Right forelimb (tissue), 1 donor: ENCODE results near the gene YTHDF1.

ENCODE experiments used
- DNase-seq: peaks from one replicate; pipeline ENCODE4 v3.0.0-alpha.2; 2018

Gene YTHDF1

GRCh38 chr20:63204362-63204761, 11.6 kb downstream of the YTHDF1 start:
- DNase-seq, result no peak

- DNase-seq, result no peak
Observed at GRCh38 chr20:63202811-63203526, 13.0 kb downstream of the YTHDF1 start.

GRCh38 chr20:63202021-63202420, 13.9 kb downstream of the YTHDF1 start:
- DNase-seq, result no peak

- no peak for DNase-seq
Observed at GRCh38 chr20:63198606-63199005, 17.3 kb downstream of the YTHDF1 start.

- DNase-seq, result no peak
Observed at GRCh38 chr20:63196768-63197470, 19.0 kb downstream of the YTHDF1 start.

- DNase-seq, result no peak
Observed at GRCh38 chr20:63194797-63195173, 21.1 kb downstream of the YTHDF1 start.

GRCh38 chr20:63194007-63194796, 21.7 kb downstream of the YTHDF1 start:
- no peak for DNase-seq

GRCh38 chr20:63192721-63193120, 23.2 kb downstream of the YTHDF1 start:
- DNase-seq, result no peak

GRCh38 chr20:63191400-63191799, 24.5 kb downstream of the YTHDF1 start:
- no peak for DNase-seq

GRCh38 chr20:63190828-63191227, 25.1 kb downstream of the YTHDF1 start:
- DNase-seq, result no peak

GRCh38 chr20:63189846-63190559, 25.9 kb downstream of the YTHDF1 start:
- no peak for DNase-seq

GRCh38 chr20:63189322-63189642, 26.6 kb downstream of the YTHDF1 start:
- no peak for DNase-seq

GRCh38 chr20:63188641-63189321, 27.1 kb downstream of the YTHDF1 start:
- DNase-seq, result no peak

GRCh38 chr20:63188159-63188442, 27.8 kb downstream of the YTHDF1 start:
- no peak for DNase-seq

GRCh38 chr20:63187338-63188158, 28.4 kb downstream of the YTHDF1 start:
- no peak for DNase-seq

- DNase-seq, result no peak
Observed at GRCh38 chr20:63186528-63187316, 29.2 kb downstream of the YTHDF1 start.

- DNase-seq, result no peak
Observed at GRCh38 chr20:63186084-63186483, 29.8 kb downstream of the YTHDF1 start.

GRCh38 chr20:63185215-63185796, 30.6 kb downstream of the YTHDF1 start:
- DNase-seq, result no peak

- DNase-seq, result no peak
Observed at GRCh38 chr20:63183422-63184146, 32.3 kb downstream of the YTHDF1 start.

GRCh38 chr20:63182946-63183415, 33.0 kb downstream of the YTHDF1 start:
- DNase-seq, result no peak
